IMR-90 (cell line): ENCODE data around the gene FERMT2. TPM values are rescaled to one million over a fixed set of nuclear protein-coding genes. Genes with fewer than 3 reads are reported as not detected.

Experiments used
- ATAC-seq: fragments of 200-7000 bp; cut with Tn5 transposase; 2 replicates; pipeline ENCODE4 v1.9.1; 2020; ENCODE audit warnings: low read depth, mild to moderate bottlenecking, moderate library complexity
- BruUV-seq: library from RNA; stranded (reverse); fragments of 400-500 nt; replicated peaks from 2 replicates; lab custom pipeline; 2021; lab: Mats Ljungman, UMichigan
- CTCF ChIA-PET: fragments of 300-600 bp; formaldehyde crosslinking; extraction: SDS; loops from one replicate; lab custom pipeline; 2021; ENCODE audit warnings: antibody characterized with exemption; lab: Yijun Ruan, JAX
- POLR2A ChIA-PET: fragments of 300-600 bp; sonication (Branson Sonifier 250); formaldehyde crosslinking; loops from one replicate; lab custom pipeline; 2022; ENCODE audit warnings: antibody characterized with exemption; ENCODE audit not compliant: unreplicated experiment; lab: Charles Lee
- DNase-seq: peaks from one replicate; pipeline ENCODE4 v3.0.0; 2013
- H2AFZ ChIP-seq: replicated peaks from 2 replicates; pipeline ENCODE3; 2013; ENCODE audit warnings: low read length, mild to moderate bottlenecking; ENCODE audit not compliant: poor library complexity
- H2AK5ac ChIP-seq: 2 replicates; pipeline ENCODE4 v1.6.1; 2013; ENCODE audit warnings: low read depth, low read length, inconsistent platforms
- H2AK9ac ChIP-seq: replicated peaks from 2 replicates; pipeline ENCODE3; 2013; ENCODE audit warnings: mild to moderate bottlenecking, low read depth, low read length, moderate library complexity; ENCODE audit not compliant: poor library complexity
- H2BK120ac ChIP-seq: 2 replicates; pipeline ENCODE4 v1.6.1; 2013; ENCODE audit warnings: low read depth, low read length, inconsistent platforms
- H2BK15ac ChIP-seq: 3 replicates; pipeline ENCODE4 v1.6.1; 2013; ENCODE audit warnings: low read depth, low read length, inconsistent platforms
- H2BK20ac ChIP-seq: 2 replicates; pipeline ENCODE4 v1.6.1; 2013; ENCODE audit warnings: low read depth, mild to moderate bottlenecking, inconsistent platforms, low read length, moderate library complexity
- H2BK5ac ChIP-seq: 2 replicates; pipeline ENCODE4 v1.6.1; 2013; ENCODE audit warnings: mild to moderate bottlenecking, low read depth, low read length, inconsistent platforms; ENCODE audit not compliant: poor library complexity, severe bottlenecking
- H3K14ac ChIP-seq: replicated peaks from 2 replicates; pipeline ENCODE4 v1.6.1; 2013; ENCODE audit warnings: low read depth, low read length, inconsistent platforms
- H3K18ac ChIP-seq: 2 replicates; pipeline ENCODE4 v1.6.1; 2013; ENCODE audit warnings: low read depth, low read length, control low read depth
- H3K23ac ChIP-seq: 2 replicates; pipeline ENCODE4 v1.6.1; 2013; ENCODE audit warnings: low read depth, low read length, inconsistent platforms
- H3K27ac ChIP-seq: 2 replicates; pipeline ENCODE4 v1.5.1; 2013; ENCODE audit warnings: mild to moderate bottlenecking, control low read depth, low read length; ENCODE audit not compliant: insufficient read depth
- H3K27me3 ChIP-seq: 2 replicates; pipeline ENCODE4 v1.6.1; 2013; ENCODE audit warnings: low read length; ENCODE audit not compliant: control insufficient read depth, insufficient read depth
- H3K36me3 ChIP-seq: 2 replicates; pipeline ENCODE4 v1.6.1; 2013; ENCODE audit warnings: low read length, mixed read lengths; ENCODE audit not compliant: control insufficient read depth, insufficient read depth
- H3K4ac ChIP-seq: 2 replicates; pipeline ENCODE4 v1.6.1; 2013; ENCODE audit warnings: low read depth, low read length, inconsistent platforms
- H3K4me1 ChIP-seq: 2 replicates; pipeline ENCODE4 v1.6.1; 2013; ENCODE audit warnings: low read length, mixed read lengths; ENCODE audit not compliant: control insufficient read depth, insufficient read depth
- H3K4me2 ChIP-seq: 2 replicates; pipeline ENCODE4 v1.6.1; 2013; ENCODE audit warnings: low read depth, mild to moderate bottlenecking, control low read depth, low read length, moderate library complexity
- H3K4me3 ChIP-seq: 2 replicates; pipeline ENCODE4 v1.5.1; 2013; ENCODE audit warnings: low read depth, mild to moderate bottlenecking, control low read depth, low read length, moderate library complexity; ENCODE audit not compliant: insufficient read depth
- H3K56ac ChIP-seq: 2 replicates; pipeline ENCODE4 v1.6.1; 2013; ENCODE audit warnings: low read length, inconsistent platforms; ENCODE audit not compliant: insufficient read depth; ENCODE audit errors: extremely low read depth
- H3K79me1 ChIP-seq, 2 experiments: 2 replicates each; pipeline ENCODE4 v1.6.1; 2013; ENCODE audit warnings: low read length in 2 of 2, inconsistent platforms in 1 of 2, low read depth in 1 of 2
- H3K9ac ChIP-seq: 2 replicates; pipeline ENCODE4 v1.6.1; 2013; ENCODE audit warnings: low read depth, low read length, control low read depth
- H3K9me1 ChIP-seq: 2 replicates; pipeline ENCODE4 v1.6.1; 2013; ENCODE audit warnings: low read length, inconsistent platforms; ENCODE audit not compliant: insufficient read depth
- H3K9me3 ChIP-seq: 2 replicates; pipeline ENCODE4 v1.6.1; 2013; ENCODE audit warnings: low read length; ENCODE audit not compliant: control insufficient read depth, insufficient read depth
- H4K20me1 ChIP-seq: 2 replicates; pipeline ENCODE4 v1.6.1; 2013; ENCODE audit warnings: low read length, inconsistent platforms; ENCODE audit not compliant: insufficient read depth
- H4K5ac ChIP-seq: 2 replicates; pipeline ENCODE4 v1.6.1; 2013; ENCODE audit warnings: mild to moderate bottlenecking, low read depth, low read length, control low read depth
- H4K8ac ChIP-seq, 2 experiments: 2 replicates each; pipeline ENCODE4 v1.6.1; 2013; ENCODE audit warnings: low read depth in 2 of 2, low read length in 2 of 2, control low read depth in 1 of 2, inconsistent platforms in 1 of 2
- H4K91ac ChIP-seq: 2 replicates; pipeline ENCODE4 v1.6.1; 2013; ENCODE audit warnings: low read depth, low read length, inconsistent platforms; ENCODE audit not compliant: insufficient read depth
- FOS ChIP-seq: fragments of 150-350 bp; IDR thresholded peaks from 2 replicates; pipeline ENCODE4 v1.6.1; 2016; ENCODE audit warnings: low read depth, low read length
- MAZ ChIP-seq: IDR thresholded peaks from 2 replicates; pipeline ENCODE4 v1.6.1; 2012; ENCODE audit warnings: low read depth, mild to moderate bottlenecking, low read length, improper control_type of control experiment, moderate library complexity, borderline replicate concordance
- MXI1 ChIP-seq: IDR thresholded peaks from 2 replicates; pipeline ENCODE4 v1.6.1; 2012; ENCODE audit warnings: low read depth, mild to moderate bottlenecking, low read length, moderate library complexity, borderline replicate concordance
- POLR2A ChIP-seq: IDR thresholded peaks from 2 replicates; pipeline ENCODE4 v1.6.1; 2012; ENCODE audit warnings: mild to moderate bottlenecking, low read depth, low read length
- RAD21 ChIP-seq: IDR thresholded peaks from 2 replicates; pipeline ENCODE4 v1.6.1; 2012; ENCODE audit warnings: low read length, improper control_type of control experiment
- WGBS, 2 experiments: methylation state at CpG; one replicate each; pipeline versions ENCODE4 v1.1.5 to v1.1.7; 2013; ENCODE audit warnings: missing lambda C conversion rate in 2 of 2; ENCODE audit not compliant: insufficient read length in 1 of 2; ENCODE audit errors: extremely low coverage in 2 of 2; 5-methylcytosine and 5-hydroxymethylcytosine counted together
- dilution Hi-C: fragments of 300-500 bp; cut with HindIII; formaldehyde crosslinking; loops from one replicate; pipeline ENCODE4 v1.14.3; 2018; ENCODE audit warnings: low sequenced_read_pairs; ENCODE audit not compliant: unreplicated experiment
- in situ Hi-C: fragments of 300-500 bp; cut with MboI; formaldehyde crosslinking; loops from 3 replicates; pipeline ENCODE4 v1.14.3; 2019; ENCODE audit warnings: low sequenced_read_pairs, inconsistent platforms, mixed read lengths
- intact Hi-C: fragments of 100-400 bp; cut with micrococcal nuclease; formaldehyde crosslinking; loops from 2 replicates; pipeline ENCODE4 v1.10.0; 2022
- polyA plus RNA-seq, 3 experiments: library from polyadenylated mRNA; depleted of rRNA; stranded (reverse); fragments of >200 nt; gene quantifications; 2 replicates each; pipeline ENCODE4 v1.2.3, GENCODE V29; 2012; ENCODE audit warnings: low replicate concordance in 1 of 3
- total RNA-seq: library from RNA; depleted of rRNA; stranded (reverse); fragments of >200 nt; gene quantifications from 2 replicates; pipeline ENCODE4 v1.2.3, GENCODE V29; 2012

Gene FERMT2
- total and polyA plus RNA-seq, 2 of the 4 experiments (the other 2 are of a cell fraction) = 131 to 217 TPM

DNA sequence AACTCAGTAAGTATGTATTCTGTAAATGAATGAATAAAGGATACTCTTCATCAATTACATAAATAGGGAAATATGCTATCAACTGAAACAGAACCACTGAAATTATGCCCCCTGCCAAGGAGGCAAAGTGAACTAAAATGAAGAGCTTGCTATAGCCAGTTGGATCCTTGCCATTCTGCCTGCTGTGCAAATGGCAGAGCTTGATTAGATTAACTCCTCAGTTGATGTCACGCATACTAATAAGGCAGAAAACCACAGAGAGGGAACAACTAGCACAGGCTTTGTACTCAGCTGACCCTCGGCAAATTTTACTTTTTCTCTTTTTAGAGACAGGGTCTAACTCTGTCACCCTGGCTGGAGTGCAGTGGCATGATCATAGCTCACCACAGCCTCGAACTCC is 36.7 kb upstream of the FERMT2 start:
- Histone ChIP-seq H3K14ac (no peak overlapping the region), H2AK5ac (no peak overlapping the region), H3K56ac (no peak overlapping the region), H4K8ac (no peak overlapping the region), H3K9me1 (no peaks in the 10 kb centered on the region), H4K5ac (no peak overlapping the region), H3K9me3 (no peaks in the 10 kb centered on the region), H3K36me3 (no peaks in the 10 kb centered on the region), H2BK5ac (no peak overlapping the region), H3K23ac (no peak overlapping the region), H2BK20ac (no peak overlapping the region), H4K91ac (no peak overlapping the region), H3K18ac (no peak overlapping the region), H3K79me1 (no peaks in the 10 kb centered on the region), H3K4me3 (no peak overlapping the region), H3K27me3 (no peaks in the 10 kb centered on the region), H4K20me1 (no peaks in the 10 kb centered on the region), H2AK9ac (no peak overlapping the region), H2BK15ac (no peak overlapping the region), H3K27ac (no peak overlapping the region), H2BK120ac (no peak overlapping the region), H3K4me2 (no peak overlapping the region), H3K9ac (no peak overlapping the region), H3K4me1 (no peaks in the 10 kb centered on the region), H3K4ac (no peak overlapping the region), H2AFZ (no peak overlapping the region)
- in situ Hi-C loops (no loop called here), intact Hi-C loops (no loop called here), dilution Hi-C loops (no loop called here)
- DNase-seq = no peak
- ChIA-PET CTCF (no interaction called here), POLR2A (no interaction called here)
- no peak for ATAC-seq
- no peak for TF ChIP-seq MAZ
- TF ChIP-seq RAD21 = no peak
- no peak for TF ChIP-seq POLR2A
- TF ChIP-seq FOS = no peak
- no peak for TF ChIP-seq MXI1
- BruUV-seq = no TSS peak
- WGBS, 2 experiments = 60% methylated on average over 1 of the region's 3 CpGs; no CpG with 5 or more reads in 1 of the 2 experiments
